ENCODE results near the gene C22orf42. TPM values are rescaled to one million over a fixed set of nuclear protein-coding genes. Genes with fewer than 3 reads are reported as not detected.

C22orf42 gene
- total RNA-seq, 2 donors from 2014 or later = not detected

- H3K9me3 ChIP-seq = no peaks in the 10 kb centered on the region
- no peak overlapping the region for H3K27ac ChIP-seq
- no peak for ATAC-seq (ENCODE audit: insufficient number of reproducible peaks, low FRiP score, low read depth)
- DNase-seq (ENCODE audit: low spot score) = no peak
- no peaks in the 10 kb centered on the region for H3K27me3 ChIP-seq (replicated peaks; ENCODE audit: insufficient read depth)
- H3K4me3 ChIP-seq = no peak overlapping the region
- TF ChIP-seq CTCF (IDR thresholded peaks at IDR 0.05) = no peak
- H3K4me1 ChIP-seq (ENCODE audit: control insufficient read depth in 1 of 2, low read depth in 2 of 2) = no peaks in the 10 kb centered on the region
- H3K36me3 ChIP-seq = no peaks in the 10 kb centered on the region
Observed at GRCh38 chr22:32122899-32123298, 36.2 kb downstream of the C22orf42 start.

GRCh38 chr22:32120603-32121002 is 38.5 kb downstream of the C22orf42 start:
- Histone ChIP-seq H3K27ac (no peak overlapping the region), H3K4me1 (ENCODE audit: control insufficient read depth in 1 of 2, low read depth in 2 of 2) (no peaks in the 10 kb centered on the region), H3K27me3 (replicated peaks; ENCODE audit: insufficient read depth) (no peaks in the 10 kb centered on the region), H3K36me3 (no peaks in the 10 kb centered on the region), H3K9me3 (no peaks in the 10 kb centered on the region), H3K4me3 (no peak overlapping the region)
- DNase-seq (ENCODE audit: low spot score) (no peak), ATAC-seq (ENCODE audit: insufficient number of reproducible peaks, low FRiP score, low read depth) (no peak)
- TF ChIP-seq CTCF (IDR thresholded peaks at IDR 0.05) = no peak

GRCh38 chr22:32119568-32120235 is 39.4 kb downstream of the C22orf42 start:
- Histone ChIP-seq H3K27me3 (replicated peaks; ENCODE audit: insufficient read depth) (no peaks in the 10 kb centered on the region), H3K9me3 (no peaks in the 10 kb centered on the region), H3K4me1 (ENCODE audit: control insufficient read depth in 1 of 2, low read depth in 2 of 2) (no peaks in the 10 kb centered on the region), H3K27ac (no peak overlapping the region), H3K36me3 (no peaks in the 10 kb centered on the region), H3K4me3 (no peak overlapping the region)
- TF ChIP-seq CTCF (IDR thresholded peaks at IDR 0.05) = no peak
- ATAC-seq (ENCODE audit: insufficient number of reproducible peaks, low FRiP score, low read depth) (no peak), DNase-seq (ENCODE audit: low spot score) (no peak)

GRCh38 chr22:32112380-32112779 is 46.7 kb downstream of the C22orf42 start:
- Histone ChIP-seq H3K4me1 (ENCODE audit: control insufficient read depth in 1 of 2, low read depth in 2 of 2) (no peaks in the 10 kb centered on the region), H3K4me3 (no peak overlapping the region), H3K36me3 (no peaks in the 10 kb centered on the region), H3K9me3 (no peaks in the 10 kb centered on the region), H3K27ac (no peak overlapping the region), H3K27me3 (replicated peaks; ENCODE audit: insufficient read depth) (no peaks in the 10 kb centered on the region)
- TF ChIP-seq CTCF (IDR thresholded peaks at IDR 0.05) = no peak
- DNase-seq (ENCODE audit: low spot score) = no peak
- ATAC-seq (ENCODE audit: insufficient number of reproducible peaks, low FRiP score, low read depth) = no peak

- no peaks in the 10 kb centered on the region for H3K36me3 ChIP-seq
- H3K4me3 ChIP-seq = no peak overlapping the region
- H3K27me3 ChIP-seq (replicated peaks; ENCODE audit: insufficient read depth) = no peaks in the 10 kb centered on the region
- no peak for ATAC-seq (ENCODE audit: insufficient number of reproducible peaks, low FRiP score, low read depth)
- H3K9me3 ChIP-seq = no peaks in the 10 kb centered on the region
- no peak for TF ChIP-seq CTCF (IDR thresholded peaks at IDR 0.05)
- no peaks in the 10 kb centered on the region for H3K4me1 ChIP-seq (ENCODE audit: control insufficient read depth in 1 of 2, low read depth in 2 of 2)
- no peak for DNase-seq (ENCODE audit: low spot score)
- no peak overlapping the region for H3K27ac ChIP-seq
Observed at GRCh38 chr22:32106930-32107329, 52.2 kb downstream of the C22orf42 start.

Data from thoracic aorta (tissue), 2 donors.